Effector memory CD4-positive, alpha-beta T cell (primary cell): ENCODE data around the gene CLASP2.
"Not testable (repeated sequence)": the region's sequence is repeated elsewhere in the genome, so short reads cannot be mapped to it uniquely, and the experiment has no call there.

Experiments used
- DNase-seq, 3 donors: peaks; one replicate each; pipeline ENCODE4 v3.0.0-alpha.2; 2020
- H3K27ac ChIP-seq: 2 replicates; pipeline ENCODE4 v1.7.0; 2013; ENCODE audit warnings: mild to moderate bottlenecking, low read length, moderate library complexity; ENCODE audit not compliant: insufficient read depth, poor library complexity, severe bottlenecking
- H3K27me3 ChIP-seq: replicated peaks from 2 replicates; pipeline ENCODE4 v1.7.0; 2013; ENCODE audit warnings: mild to moderate bottlenecking, low read length; ENCODE audit not compliant: insufficient read depth, control insufficient read depth, poor library complexity, severe bottlenecking
- H3K36me3 ChIP-seq: 2 replicates; pipeline ENCODE4 v1.7.0; 2013; ENCODE audit warnings: mild to moderate bottlenecking, low read length, moderate library complexity; ENCODE audit not compliant: control insufficient read depth, insufficient read depth
- H3K4me1 ChIP-seq: 2 replicates; pipeline ENCODE4 v1.7.0; 2013; ENCODE audit warnings: low read length, mild to moderate bottlenecking; ENCODE audit not compliant: control insufficient read depth, insufficient read depth, poor library complexity, severe bottlenecking
- H3K4me3 ChIP-seq: 2 replicates; pipeline ENCODE4 v1.7.0; 2013; ENCODE audit warnings: low read length, low read depth, mild to moderate bottlenecking; ENCODE audit not compliant: insufficient read depth, poor library complexity, severe bottlenecking
- H3K9me3 ChIP-seq: 2 replicates; pipeline ENCODE4 v1.7.0; 2013; ENCODE audit warnings: mild to moderate bottlenecking, low read length, moderate library complexity; ENCODE audit not compliant: control insufficient read depth

Gene CLASP2

DNA sequence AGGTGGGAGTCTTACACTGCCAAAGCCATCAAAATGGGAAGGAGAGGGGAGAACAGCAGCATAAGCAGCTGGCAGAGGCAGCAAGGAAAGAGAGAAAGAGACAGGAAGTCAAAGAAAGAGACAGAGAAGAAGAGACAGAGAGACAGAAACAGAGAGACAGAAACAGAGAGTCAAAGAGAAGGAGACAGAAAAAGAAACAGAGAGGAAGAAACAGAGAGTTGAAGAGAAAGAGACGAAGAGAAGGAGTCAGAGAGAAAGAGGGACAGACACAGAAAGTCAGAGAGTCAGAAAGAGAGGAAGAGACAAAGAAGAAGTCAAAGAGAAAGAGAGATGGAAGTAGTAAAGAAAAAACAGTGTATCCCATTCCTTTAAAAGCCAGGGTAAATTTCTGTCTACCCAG lies 266.1 kb downstream of the CLASP2 start:
- not testable (repeated sequence) for H3K27ac ChIP-seq, H3K9me3 ChIP-seq, DNase-seq, H3K36me3 ChIP-seq, H3K27me3 ChIP-seq, H3K4me1 ChIP-seq, H3K4me3 ChIP-seq

- DNase-seq = no peak
These were observed 270.1 kb downstream of the CLASP2 start for GRCh38 chr3:33447958-33448357.

DNA sequence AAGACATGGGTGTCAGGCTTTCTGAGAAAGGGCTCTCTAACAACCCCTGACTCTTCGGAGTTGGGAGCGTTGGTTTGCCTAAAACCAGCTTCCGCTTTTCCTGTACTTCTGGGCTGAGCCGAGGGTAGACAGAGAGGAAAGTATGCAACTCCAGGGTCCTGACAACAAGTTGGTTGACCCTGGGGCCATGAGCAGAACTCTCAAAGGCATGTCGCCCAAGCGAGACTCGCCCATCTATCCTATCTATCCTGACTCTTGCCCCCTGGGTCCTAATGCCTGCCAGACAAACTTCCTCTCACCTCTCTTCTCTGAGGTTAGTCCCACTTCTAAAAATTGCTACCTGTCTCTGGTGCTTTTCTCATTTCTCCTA lies 270.8 kb downstream of the CLASP2 start:
- not testable (repeated sequence) for DNase-seq, H3K4me3 ChIP-seq, H3K9me3 ChIP-seq

More at GRCh38 chr3:33447958-33448357, 270.1 kb downstream of the CLASP2 start:
- H3K27ac ChIP-seq = no peak overlapping the region
- H3K27me3 ChIP-seq = no peaks in the 10 kb centered on the region
- H3K4me3 ChIP-seq = no peak overlapping the region
- H3K4me1 ChIP-seq = no peaks in the 10 kb centered on the region
- H3K9me3 ChIP-seq = no peaks in the 10 kb centered on the region
- no peaks in the 10 kb centered on the region for H3K36me3 ChIP-seq

More for the DNA sequence above, 270.8 kb downstream of the CLASP2 start:
- not testable (repeated sequence) for H3K4me1 ChIP-seq, H3K27me3 ChIP-seq, H3K27ac ChIP-seq, H3K36me3 ChIP-seq
